Head of caudate nucleus (tissue), 42 donors: ENCODE data around the gene B9D1.

ENCODE experiments used
- DNase-seq, 42 donors: peaks; one replicate each; pipeline versions ENCODE4 v3.0.0 to v3.0.0-alpha.2; 2020 to 2021; ENCODE audit warnings: mixed read lengths in 7 of 42
- intact Hi-C: fragments of 100-400 bp; cut with DNase I; formaldehyde crosslinking; loops from one replicate; pipeline ENCODE4 v1.15.0; 2022

B9D1 gene

GRCh38 chr17:19345486-19346350, 16.8 kb downstream of the B9D1 start:
- intact Hi-C loops, result no loop called here
- peak in 7 of 42 donors; percentile 6 to 26 (median 15) for DNase-seq

GRCh38 chr17:19345067-19345460, 17.5 kb downstream of the B9D1 start:
- intact Hi-C loops, result no loop called here
- DNase-seq, result peak in 9 of 42 donors; percentile 0 to 27 (median 16)

- intact Hi-C loops, result no loop called here
- peak in 7 of 42 donors; percentile 3 to 38 (median 12) for DNase-seq
These were observed 18.0 kb downstream of the B9D1 start for GRCh38 chr17:19344311-19345066.

- DNase-seq, result peak in 5 of 42 donors; percentile 9 to 43 (median 17)
- intact Hi-C loops, result no loop called here
These were observed 18.8 kb downstream of the B9D1 start for GRCh38 chr17:19343671-19344151.

- intact Hi-C loops, result no loop called here
- peak in 4 of 42 donors; percentile 7 to 40 (median 14) for DNase-seq
These were observed 19.3 kb downstream of the B9D1 start for GRCh38 chr17:19343256-19343630.

- intact Hi-C loops, result no loop called here
- peak in 6 of 42 donors; percentile 10 to 45 (median 17) for DNase-seq
These were observed 19.8 kb downstream of the B9D1 start for GRCh38 chr17:19342611-19343255.

- DNase-seq, result peak in 8 of 42 donors; percentile 13 to 54 (median 26)
- intact Hi-C loops, result no loop called here
These were observed 20.6 kb downstream of the B9D1 start for GRCh38 chr17:19341641-19342610.

- intact Hi-C loops, result no loop called here
- DNase-seq, result peak in 9 of 42 donors; percentile 23 to 73 (median 42)
These were observed 21.3 kb downstream of the B9D1 start for GRCh38 chr17:19341211-19341631.

- peak in 4 of 42 donors; percentile 7 to 43 (median 26) for DNase-seq
- intact Hi-C loops, result no loop called here
These were observed 23.1 kb downstream of the B9D1 start for GRCh38 chr17:19339341-19339815.

- intact Hi-C loops, result no loop called here
- peak in 38 of 42 donors; percentile 43 to 86 (median 68) for DNase-seq
These were observed 24.2 kb downstream of the B9D1 start for GRCh38 chr17:19338031-19338990.

- intact Hi-C loops, result no loop called here
- DNase-seq, result peak in 2 of 42 donors; percentile 7 to 49
These were observed 24.9 kb downstream of the B9D1 start for GRCh38 chr17:19337712-19338023.

GRCh38 chr17:19336938-19337711, 25.4 kb downstream of the B9D1 start:
- peak in 36 of 42 donors; percentile 33 to 89 (median 65) for DNase-seq
- intact Hi-C loops, result no loop called here

GRCh38 chr17:19335951-19336631, 26.4 kb downstream of the B9D1 start:
- DNase-seq, result peak in 7 of 42 donors; percentile 7 to 43 (median 16)
- intact Hi-C loops, result no loop called here

GRCh38 chr17:19334331-19334730, 28.2 kb downstream of the B9D1 start:
- intact Hi-C loops, result no loop called here
- peak in 1 of 42 donors; percentile 3 for DNase-seq

- intact Hi-C loops, result no loop called here
- peak in 4 of 42 donors; percentile 6 to 27 (median 12) for DNase-seq
These were observed 28.7 kb downstream of the B9D1 start for GRCh38 chr17:19333736-19334290.
